Stimulated activated CD4-positive, alpha-beta T cell treated with anti-CD3 and anti-CD28 coated beads, TNF-alpha, amount 100 ng/mL, for 24 hours (primary cell): ENCODE data around the gene CEP128.

Experiments
- DNase-seq, 3 experiments: peaks; one replicate each; pipeline ENCODE4 v3.0.0-alpha.2; 2020; ENCODE audit warnings: low read depth in 3 of 3

Gene CEP128

DNA sequence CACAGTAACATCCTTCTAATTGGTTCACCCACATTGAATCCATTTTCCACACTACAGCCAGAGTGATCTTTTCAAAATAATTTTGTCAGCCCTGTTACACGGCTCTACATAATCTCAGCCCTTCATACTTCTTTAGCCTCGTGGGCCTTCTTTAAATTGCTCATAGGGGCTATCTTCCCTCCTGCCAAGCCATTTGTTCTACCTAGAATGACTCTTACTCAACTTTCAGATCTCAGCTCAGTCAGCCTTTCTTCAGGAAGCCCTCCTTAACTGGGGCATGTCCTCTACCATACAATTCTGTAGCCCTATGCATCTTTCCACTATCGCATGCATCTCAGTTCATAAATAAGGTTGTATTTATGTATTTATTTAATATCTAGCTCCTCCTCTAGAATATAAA lies 39.7 kb downstream of the CEP128 start:
- no peak for DNase-seq

DNA sequence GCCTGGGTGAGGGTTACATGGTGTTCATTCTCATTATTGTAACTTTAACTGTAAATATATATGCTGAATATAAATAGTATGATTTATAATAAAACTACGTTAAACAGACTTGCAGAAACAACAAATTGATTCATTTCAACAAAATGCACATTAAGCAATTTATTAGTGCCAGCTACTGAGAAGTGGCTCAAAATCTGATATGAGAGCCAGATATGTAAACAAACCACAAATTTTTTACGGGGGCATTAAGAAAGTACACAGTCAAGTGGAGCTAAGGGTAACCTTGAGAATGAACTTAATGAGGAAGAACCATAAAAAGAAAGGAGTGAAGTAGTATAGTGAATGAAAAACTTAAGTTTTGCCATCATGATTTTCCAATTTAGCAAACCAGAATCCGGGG lies 40.3 kb downstream of the CEP128 start:
- DNase-seq, result no peak

DNA sequence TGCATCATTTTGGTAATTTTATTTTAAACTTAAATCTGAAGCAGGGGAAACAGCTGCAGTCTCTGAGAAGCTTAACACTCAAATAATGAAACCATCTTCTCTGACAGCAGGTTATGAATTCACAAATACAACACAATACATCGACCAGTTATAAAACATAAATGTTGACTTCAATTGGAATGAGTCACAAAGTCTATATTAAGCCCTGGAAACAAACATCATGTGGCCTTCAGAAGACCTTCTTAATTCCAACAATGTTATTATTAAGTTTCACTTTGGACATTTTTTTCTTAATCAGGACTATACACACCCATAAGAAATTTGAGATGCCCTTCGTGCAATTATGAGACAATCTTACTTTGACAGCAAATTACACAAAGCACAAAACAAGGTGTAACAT lies 68.9 kb downstream of the CEP128 start:
- no peak for DNase-seq

DNA sequence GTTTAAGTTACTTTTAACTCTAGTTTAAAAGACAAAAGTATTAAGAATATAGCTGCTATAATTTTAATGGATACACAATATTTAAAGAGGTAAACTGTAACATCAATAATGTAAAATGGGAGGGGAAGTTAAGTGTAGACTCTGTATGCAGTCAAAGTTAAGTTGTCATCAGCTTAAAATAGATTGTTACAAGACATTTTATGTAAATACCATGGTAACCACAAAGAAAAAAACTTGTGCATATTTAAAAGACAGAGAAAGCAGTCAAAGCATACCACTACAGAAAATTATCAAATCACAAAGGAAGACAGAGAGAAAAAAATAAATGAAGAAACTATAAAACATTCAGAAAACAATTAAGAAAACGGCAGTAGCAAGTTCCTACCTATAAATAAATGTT lies 73.3 kb downstream of the CEP128 start:
- DNase-seq, result no peak

DNA sequence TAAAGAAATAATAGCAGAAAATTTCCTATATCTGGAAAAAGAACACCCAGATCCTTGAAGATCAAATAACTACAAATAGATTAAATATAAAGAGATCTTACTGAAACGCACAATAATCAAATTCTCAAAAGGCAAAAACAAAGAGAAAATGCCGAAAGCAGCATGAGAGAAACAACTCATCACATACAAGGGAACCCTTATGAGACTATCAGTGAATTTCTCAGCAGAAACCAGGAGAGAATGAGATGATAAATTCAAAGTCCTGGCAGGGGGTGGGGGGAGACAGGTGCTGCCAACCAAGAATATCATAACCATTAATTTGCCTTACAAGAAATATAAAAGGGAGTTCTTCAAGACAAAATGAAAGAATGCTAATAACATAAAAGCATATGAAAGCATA lies 73.7 kb downstream of the CEP128 start:
- no peak for DNase-seq

DNA sequence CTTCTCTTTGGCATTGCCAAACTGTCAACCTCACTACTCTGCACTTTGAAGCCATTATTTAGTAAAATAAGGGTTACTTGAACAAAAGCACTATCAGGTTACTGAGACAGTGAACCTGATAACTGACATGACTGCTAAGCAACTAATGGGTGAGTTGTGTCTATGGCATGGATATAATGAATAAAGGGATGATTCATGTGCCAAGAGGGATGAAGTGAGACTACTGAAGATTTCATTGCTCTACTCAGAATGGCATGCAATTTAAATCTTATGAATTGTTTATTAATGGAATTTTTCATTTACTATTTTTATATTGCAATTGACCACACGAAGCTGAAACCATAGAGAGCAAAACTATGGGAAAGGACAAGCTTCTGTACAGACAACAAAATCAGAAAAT lies 74.4 kb downstream of the CEP128 start:
- DNase-seq, result no peak

DNA sequence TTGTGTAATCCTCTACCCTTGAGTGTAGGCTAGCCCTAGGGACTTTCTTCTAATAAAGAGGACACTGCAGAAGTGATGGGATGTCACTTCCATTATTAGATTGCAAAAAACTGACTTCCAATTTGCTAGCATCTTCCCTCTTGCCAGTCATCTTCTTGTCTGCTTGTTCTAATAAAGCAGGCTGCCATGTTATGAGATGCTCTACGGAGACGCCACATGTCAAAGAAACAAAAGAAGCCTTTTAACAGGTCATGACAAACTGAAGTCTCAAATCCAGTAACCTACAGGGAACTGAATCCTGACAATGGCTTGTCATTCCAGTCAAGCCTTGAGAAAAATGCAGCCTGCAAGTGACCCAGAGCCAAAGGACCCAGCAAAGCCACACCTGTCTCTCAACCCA lies 76.0 kb downstream of the CEP128 start:
- no peak for DNase-seq

DNA sequence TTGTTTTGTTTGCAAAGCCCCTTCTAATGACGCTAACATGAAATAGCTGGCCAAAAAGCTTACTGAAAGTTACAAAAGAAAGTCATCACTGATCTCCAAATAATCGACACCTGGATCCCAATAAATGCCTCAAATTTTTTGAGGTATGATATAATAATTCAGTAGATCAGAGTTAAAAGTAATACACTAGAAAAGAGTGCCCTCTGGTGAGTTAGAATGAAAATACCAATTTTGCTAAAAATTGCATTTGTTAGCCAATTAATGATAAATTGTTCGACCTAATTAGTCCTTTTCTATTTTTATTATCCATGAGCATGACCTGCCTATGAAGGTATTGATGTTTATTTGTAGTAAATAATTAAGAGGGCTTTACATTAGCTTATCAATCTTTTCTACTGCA lies 78.6 kb downstream of the CEP128 start:
- no peak for DNase-seq

DNA sequence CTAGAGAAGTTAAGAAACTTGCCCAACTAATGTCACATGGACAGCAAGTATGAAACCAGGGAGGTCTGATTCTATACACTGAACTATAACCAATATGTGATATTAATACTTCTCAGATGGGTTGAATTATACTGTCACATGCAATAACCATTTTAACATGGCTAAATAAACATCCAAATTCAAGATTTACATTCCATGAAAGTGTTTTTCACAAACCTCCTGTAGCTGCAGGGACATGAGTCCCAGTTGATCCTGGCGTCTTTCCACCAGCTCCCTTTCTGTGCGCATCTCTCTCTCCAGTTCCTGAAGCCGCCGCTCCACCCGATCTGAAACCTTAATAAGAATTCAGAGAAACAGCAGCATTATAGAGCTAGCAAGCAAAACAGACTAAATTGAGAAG lies 79.0 kb downstream of the CEP128 start:
- no peak for DNase-seq

DNA sequence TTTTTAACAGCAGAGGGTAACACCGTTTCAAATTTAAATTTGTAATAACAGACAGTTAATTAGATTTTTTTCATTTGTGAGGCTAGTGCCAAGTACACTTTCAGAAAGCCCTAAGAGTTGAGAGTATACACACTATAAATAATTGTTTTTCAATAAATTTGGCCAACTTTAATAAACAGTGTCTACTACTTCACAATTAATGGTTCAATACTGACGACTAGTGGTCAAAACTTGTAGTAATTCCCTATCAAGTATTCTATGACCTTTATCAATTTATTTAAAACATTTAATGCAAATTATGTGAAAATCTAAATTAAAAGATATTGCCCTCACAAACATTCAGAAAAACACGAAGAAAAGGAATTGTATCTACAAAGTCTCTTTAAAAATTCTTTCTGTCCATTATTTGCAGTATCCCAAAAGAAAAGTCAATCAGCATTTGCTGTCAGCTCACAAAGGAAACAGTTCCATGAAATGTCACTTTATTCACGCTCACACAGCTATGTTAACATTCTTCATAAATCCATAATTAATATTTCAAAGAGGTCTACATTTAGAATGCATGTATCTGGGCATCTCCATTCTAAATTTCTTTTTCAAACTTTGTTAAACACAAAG lies 91.2 kb downstream of the CEP128 start:
- no peak for DNase-seq

DNA sequence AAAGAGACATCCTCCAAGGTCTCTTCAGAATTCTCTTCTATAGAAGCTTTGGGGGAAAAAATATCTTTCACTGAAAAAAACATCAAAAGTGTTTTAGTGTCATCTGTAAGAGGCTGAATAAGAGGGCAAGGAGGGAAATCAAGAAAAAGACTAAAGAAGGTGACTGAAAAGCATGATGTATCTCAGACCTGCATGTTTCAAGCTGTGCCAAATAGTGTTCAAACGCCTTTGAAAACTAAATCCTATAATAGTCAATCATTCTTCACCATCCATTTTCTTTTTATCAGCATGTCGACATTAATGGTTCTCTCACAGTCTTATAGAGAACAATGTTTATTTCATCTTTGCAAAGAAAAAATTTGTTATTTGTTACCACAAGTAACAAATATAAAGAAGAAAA lies 94.5 kb downstream of the CEP128 start:
- no peak for DNase-seq

DNA sequence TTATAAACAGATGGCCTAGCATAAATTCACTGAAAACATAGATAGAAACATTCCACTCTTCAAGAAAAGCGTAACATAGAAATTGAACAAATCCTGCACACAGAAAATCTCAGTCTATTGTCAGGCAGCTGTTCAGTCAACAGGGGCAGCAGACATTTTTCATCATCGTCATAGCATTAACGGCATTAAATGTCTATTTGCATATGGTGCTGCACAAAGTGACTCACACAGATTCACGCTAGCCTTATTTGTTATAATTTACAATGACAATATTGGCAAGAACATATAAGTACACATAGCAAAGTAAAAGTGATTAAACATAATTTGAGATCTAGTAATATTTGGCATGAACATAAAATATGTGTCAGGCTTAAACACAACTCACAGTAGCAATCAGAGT lies 95.7 kb downstream of the CEP128 start:
- no peak for DNase-seq

DNA sequence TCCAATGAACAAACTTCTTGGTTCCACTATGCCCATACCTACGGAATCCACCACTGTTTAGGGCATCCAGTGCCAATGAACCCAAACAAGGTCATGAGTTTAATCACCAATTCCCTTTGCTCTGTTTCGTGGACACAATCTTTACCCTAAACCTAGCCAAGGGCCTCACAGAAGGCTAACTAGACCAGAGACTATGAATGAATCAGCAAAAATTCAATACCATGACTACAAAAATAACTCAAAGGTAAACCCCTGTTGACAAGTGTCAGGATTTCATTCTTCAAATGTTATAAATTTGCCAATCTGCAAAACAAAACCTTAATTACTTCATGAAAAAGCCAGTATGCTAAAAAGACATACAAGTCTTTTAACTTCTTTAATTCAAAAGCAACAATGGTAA lies 96.7 kb downstream of the CEP128 start:
- no peak for DNase-seq

DNA sequence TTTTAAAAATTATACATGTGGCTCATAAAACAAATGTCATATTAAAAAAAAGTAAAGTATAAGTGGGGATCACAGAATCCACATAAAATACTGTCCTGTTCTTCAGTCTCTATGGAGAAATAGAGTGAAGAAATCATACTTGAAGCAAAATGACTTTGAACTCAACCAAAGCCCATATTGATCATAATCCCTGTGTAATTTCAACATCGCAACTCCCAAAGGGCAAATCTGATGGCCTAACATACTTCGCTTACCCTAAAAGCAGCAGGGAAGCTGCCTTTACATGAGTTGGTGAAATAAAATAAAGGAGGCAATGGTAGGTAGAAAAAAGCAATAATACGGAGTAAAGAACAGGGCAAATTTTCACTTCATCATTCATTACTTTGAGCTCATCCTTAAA lies 101.8 kb downstream of the CEP128 start:
- no peak for DNase-seq

DNA sequence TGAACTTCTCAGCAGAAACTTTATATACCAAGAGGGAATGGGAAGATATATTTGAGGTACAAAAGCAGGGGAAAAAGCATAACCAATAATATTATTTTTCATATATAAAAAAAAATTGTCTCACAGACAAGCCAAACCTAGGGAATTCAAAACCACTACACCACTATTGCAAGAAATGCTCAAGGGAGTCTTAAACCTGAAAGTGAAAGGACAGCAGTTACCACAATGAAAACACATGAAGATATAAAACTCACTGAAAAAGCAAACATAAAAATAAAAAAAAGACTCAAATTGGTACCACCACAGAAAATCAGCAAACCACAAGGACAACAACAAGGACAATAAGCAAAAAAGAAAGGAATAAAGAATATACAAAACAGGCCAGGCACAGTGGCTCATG lies 131.9 kb downstream of the CEP128 start:
- no peak for DNase-seq

DNA sequence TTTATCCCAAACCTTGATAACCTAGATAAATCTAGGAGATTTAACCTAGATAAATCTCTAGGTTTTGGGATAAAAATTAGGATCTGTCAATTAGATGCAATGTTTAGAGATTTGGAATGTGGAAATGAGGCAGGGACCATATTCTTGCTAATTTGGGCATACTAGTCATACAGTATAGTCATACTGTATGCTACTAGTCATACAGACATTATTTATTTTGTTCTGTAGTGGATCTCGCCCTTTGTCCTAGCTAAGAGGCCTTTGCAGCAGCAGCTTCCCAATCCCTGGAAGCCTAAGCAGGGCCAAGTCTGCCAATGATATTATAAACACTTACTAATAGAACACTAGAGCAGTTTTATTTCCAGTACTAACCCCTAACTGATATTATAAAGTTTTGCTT lies 136.4 kb downstream of the CEP128 start:
- DNase-seq, result no peak

DNA sequence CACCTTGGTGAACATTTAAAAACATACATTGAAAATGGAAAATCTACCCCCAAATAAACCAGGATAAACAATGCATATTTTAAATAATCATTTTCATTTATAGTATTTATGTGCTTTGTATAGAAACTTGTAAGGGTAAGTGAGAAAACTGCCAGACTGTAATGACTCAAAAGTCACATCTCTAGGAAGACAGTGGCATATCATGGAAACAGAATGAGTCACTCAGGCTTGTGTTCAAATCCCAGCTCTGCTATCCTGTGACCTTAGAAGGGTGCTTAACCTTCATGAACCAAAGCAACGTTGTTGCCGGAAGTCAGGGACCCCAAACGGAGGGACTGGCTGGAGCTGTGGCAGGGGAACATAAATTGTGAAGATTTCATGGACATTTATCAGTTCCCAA lies 142.7 kb downstream of the CEP128 start:
- no peak for DNase-seq

DNA sequence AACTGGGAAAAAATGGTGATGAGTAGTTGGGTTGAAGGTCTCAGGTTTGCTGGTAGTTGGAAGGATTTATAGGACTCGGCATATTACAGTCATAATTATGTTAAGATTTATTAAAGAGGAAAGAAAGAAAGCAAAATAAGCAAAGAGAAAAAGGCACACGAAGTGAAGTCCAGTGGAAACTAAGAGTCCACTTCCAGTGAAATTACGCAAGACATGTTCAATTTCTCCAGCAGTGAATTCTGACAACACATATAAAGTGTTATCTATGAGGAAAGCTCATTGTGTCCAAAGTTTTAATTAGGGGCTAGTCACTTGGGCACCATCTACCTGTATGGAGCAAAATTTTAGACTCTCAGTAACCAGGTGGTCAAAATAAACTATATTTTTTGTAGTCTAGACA lies 143.3 kb downstream of the CEP128 start:
- no peak for DNase-seq

DNA sequence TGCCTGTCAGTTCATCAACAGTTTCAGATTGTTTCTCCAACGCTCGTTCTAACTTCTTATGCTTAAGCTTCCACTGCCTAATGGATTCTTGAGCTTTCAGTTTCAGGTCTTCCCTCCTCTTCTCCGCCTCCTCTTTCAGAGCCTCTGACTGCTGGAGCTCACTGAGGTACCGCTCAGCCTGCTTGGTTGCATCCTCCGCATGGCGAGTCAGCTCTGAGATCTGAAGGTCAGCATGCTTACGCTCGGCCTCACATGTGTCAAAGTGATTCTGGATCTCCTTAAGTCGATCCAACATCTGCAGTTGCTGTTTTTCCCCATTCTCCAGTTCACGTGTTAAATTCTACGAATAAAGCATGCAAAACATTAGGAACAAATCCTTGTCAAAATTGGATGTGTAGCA lies 148.8 kb downstream of the CEP128 start:
- DNase-seq, result no peak

DNA sequence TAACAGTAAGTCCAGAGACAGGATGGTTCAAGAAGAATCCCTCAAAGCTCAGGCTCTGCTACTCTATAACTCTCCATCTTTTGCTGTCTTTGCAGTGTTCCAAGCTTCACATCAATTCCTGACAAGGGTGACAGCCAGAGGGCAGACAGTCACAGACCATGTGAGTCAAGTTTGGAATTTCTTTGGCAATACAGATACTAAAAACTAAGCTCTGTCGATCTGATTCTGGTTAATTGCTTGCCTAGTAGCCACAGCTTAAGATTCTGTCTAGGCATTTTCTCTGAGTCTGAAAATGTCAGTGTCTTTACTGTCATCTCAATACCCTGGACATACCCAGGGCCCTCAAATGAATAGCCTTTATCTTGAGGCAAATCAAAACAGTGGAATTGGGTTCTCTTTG lies 153.7 kb downstream of the CEP128 start:
- DNase-seq, result no peak

DNA sequence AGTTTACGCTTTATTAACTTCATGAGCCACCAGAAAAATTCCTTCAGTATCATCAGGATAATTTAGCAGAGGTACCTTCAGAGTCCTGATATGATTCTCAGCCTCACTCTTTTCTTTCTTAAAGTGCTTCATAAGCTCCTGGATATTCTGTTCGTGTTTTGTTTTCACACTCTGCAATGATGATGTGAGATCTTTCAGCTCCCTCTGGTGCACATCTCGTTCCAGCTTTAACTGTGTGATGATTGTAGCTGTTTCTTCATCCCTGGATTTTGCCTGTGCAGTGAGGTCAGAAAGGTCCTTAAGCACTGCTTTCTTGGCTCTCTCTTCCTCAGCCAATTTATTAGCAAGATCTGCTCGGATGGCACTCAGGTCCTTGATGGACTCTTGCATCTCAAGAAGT lies 156.7 kb downstream of the CEP128 start:
- DNase-seq, result no peak

DNA sequence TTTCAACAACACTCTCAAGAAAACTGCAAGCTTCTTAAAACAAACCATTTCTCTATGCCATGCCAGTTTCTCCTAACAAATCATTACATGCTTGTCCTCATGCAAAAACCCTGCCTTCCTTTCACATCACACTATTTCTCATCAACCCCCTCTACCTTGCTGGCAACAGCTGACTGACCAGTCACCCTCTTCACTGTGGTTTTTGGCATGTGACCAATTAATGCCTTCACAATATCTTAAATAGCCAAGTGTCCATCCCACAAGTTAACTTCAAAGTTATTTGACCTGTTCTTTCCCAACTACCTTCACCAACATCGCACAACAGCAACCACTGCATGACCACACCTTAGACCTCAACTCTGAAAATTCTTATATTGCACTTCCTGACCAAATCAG lies 159.6 kb downstream of the CEP128 start:
- DNase-seq, result no peak

DNA sequence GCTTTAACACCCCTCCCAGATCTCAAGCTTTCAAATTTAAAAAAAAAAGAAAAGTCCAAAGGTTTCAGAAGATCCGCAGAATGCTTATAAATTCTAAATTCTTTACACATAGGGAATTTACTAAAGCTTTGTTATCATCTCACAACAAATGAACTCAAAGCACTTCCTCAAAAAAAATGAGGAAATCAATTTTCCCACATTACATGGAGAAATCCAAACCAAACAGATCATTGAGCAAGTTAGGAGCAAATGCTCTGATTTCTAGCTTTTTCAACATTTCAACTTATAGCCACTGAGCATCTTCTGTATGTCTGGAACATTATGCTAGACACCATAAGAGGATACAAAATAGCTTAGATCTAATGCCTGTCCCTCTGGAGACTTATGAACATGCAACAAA lies 161.0 kb downstream of the CEP128 start:
- no peak for DNase-seq

DNA sequence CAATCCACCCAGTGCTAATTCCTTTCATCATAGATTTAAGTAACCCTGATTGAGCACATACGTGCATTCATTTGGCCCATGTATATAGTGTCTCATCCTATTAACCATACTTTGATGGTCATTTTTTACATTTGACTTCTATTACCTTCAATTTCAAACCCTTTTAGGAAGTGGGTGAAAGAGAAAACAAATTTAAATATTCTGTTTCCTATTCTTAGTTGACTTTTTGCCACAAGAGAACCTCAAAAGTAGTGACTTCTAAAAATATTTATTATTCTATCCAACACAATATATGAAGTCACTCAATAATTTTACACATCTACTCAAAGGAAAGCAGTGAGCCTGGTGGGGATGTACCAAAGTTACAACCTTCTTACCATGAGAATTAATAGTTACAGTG lies 164.9 kb downstream of the CEP128 start:
- no peak for DNase-seq

DNA sequence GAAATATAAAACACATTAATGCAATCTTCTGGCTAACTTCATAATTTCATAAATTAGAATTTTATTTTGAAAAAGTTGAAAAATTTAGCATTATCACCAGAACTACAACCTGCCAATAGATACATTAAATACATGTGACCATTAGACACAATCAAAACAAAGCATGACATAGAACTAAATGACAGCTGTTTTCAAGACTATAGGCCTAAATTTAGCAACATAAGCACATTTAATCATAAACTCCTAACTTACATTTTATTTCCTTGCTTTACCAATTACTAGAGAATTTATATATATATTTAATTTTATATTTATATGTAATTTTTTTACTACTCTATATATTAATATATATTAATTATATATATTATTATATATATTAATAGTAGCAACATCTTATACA lies 165.4 kb downstream of the CEP128 start:
- DNase-seq, result no peak
